Measurements from ENCODE around the gene SEMA3D. TPM values are rescaled to one million over a fixed set of nuclear protein-coding genes. Genes with fewer than 3 reads are reported as not detected.

Gene SEMA3D
- total and polyA plus RNA-seq, 12 donors: 0.80 to 9.3 (median 6.6) TPM

- no peaks in the 10 kb centered on the region for H3K9me3 ChIP-seq (replicated peaks in 1 of 3)
- TF ChIP-seq CTCF (IDR thresholded peaks at IDR 0.05): no peak
- no peak for TF ChIP-seq POLR2A (IDR thresholded peaks at IDR 0.05)
- no peak overlapping the region for H3K4me3 ChIP-seq
- no peaks in the 10 kb centered on the region for H3K36me3 ChIP-seq (replicated peaks in 1 of 2)
- no peaks in the 10 kb centered on the region for H3K27me3 ChIP-seq
- WGBS, 4 donors: 49 to 87% (median 78%) methylated on average over 2 of the region's 2 CpGs
- intact Hi-C loops (cut with DNase I): no loop called here
- H3K4me1 ChIP-seq (replicated peaks in 1 of 2): no peaks in the 10 kb centered on the region
- no peak for DNase-seq
- no peak overlapping the region for H3K27ac ChIP-seq
These were observed 60.5 kb downstream of the SEMA3D start for GRCh38 chr7:85126383-85126782.

GRCh38 chr7:85125651-85126131 is 61.2 kb downstream of the SEMA3D start:
- no peak for TF ChIP-seq CTCF (IDR thresholded peaks at IDR 0.05)
- DNase-seq: no peak
- Histone ChIP-seq H3K4me3 (no peak overlapping the region), H3K27ac (no peak overlapping the region), H3K27me3 (no peaks in the 10 kb centered on the region), H3K9me3 (replicated peaks in 1 of 3) (no peaks in the 10 kb centered on the region), H3K4me1 (replicated peaks in 1 of 2) (no peaks in the 10 kb centered on the region), H3K36me3 (replicated peaks in 1 of 2) (no peaks in the 10 kb centered on the region)
- 58 to 63% (median 61%) methylated on average over 2 of the region's 2 CpGs for WGBS, 4 donors
- intact Hi-C loops (cut with DNase I): no loop called here

- H3K4me3 ChIP-seq: no peak overlapping the region
- no peak for TF ChIP-seq POLR2A (IDR thresholded peaks at IDR 0.05)
- TF ChIP-seq CTCF (IDR thresholded peaks at IDR 0.05): no peak
- intact Hi-C loops (cut with DNase I): no loop called here
- WGBS, 4 donors: 85 to 93% (median 89%) methylated on average over 4 of the region's 4 CpGs
- no peak overlapping the region for H3K27ac ChIP-seq
- H3K9me3 ChIP-seq (replicated peaks in 1 of 3): no peaks in the 10 kb centered on the region
- DNase-seq: no peak
- no peaks in the 10 kb centered on the region for H3K36me3 ChIP-seq (replicated peaks in 1 of 2)
- H3K4me1 ChIP-seq (replicated peaks in 1 of 2): no peaks in the 10 kb centered on the region
- H3K27me3 ChIP-seq: no peaks in the 10 kb centered on the region
These were observed 61.7 kb downstream of the SEMA3D start for GRCh38 chr7:85125176-85125575.

GRCh38 chr7:85119934-85120333 is 66.9 kb downstream of the SEMA3D start:
- DNase-seq: no peak
- Histone ChIP-seq H3K27me3 (no peaks in the 10 kb centered on the region), H3K4me1 (replicated peaks in 1 of 2) (no peaks in the 10 kb centered on the region), H3K4me3 (no peak overlapping the region), H3K9me3 (replicated peaks in 1 of 3) (no peaks in the 10 kb centered on the region), H3K27ac (no peak overlapping the region), H3K36me3 (replicated peaks in 1 of 2) (no peaks in the 10 kb centered on the region)
- TF ChIP-seq POLR2A (IDR thresholded peaks at IDR 0.05) (no peak), CTCF (IDR thresholded peaks at IDR 0.05) (no peak)
- intact Hi-C loops (cut with DNase I): no loop called here
- 96 to 99% (median 97%) methylated on average over 3 of the region's 3 CpGs for WGBS, 4 donors
